Measurements from ENCODE around the gene DHX30. TPM values are rescaled to one million over a fixed set of nuclear protein-coding genes. Genes with fewer than 3 reads are reported as not detected.

DHX30 gene
- total and polyA plus RNA-seq, 7 donors = 13.2 to 57.6 (median 43.8) TPM

GRCh38 chr3:47783673-47784072 lies 19.3 kb upstream of the DHX30 start:
- Histone ChIP-seq H3K4me1 (peaks cover 0 to 34% (median 25%) of the 10 kb centered on the region in 4 donors), H3K27ac (no peak overlapping the region), H3K9me3 (no peaks in the 10 kb centered on the region), H3K27me3 (no peaks in the 10 kb centered on the region), H3K4me3 (no peak overlapping the region), H3K36me3 (no peaks in the 10 kb centered on the region)
- no peak for DNase-seq
- intact Hi-C loops (cut with DNase I) = no loop called here
- TF ChIP-seq EP300 (IDR thresholded peaks at IDR 0.05) (no peak), CTCF (IDR thresholded peaks at IDR 0.05) (no peak), POLR2AphosphoS5 (IDR thresholded peaks at IDR 0.05) (no peak), POLR2A (IDR thresholded peaks at IDR 0.05) (no peak)

- peaks cover 0 to 5% (median 2%) of the 10 kb centered on the region in 4 donors for H3K4me1 ChIP-seq
Measured at GRCh38 chr3:47791193-47791855, 11.6 kb upstream of the DHX30 start.

GRCh38 chr3:47792699-47793098 lies 10.2 kb upstream of the DHX30 start:
- H3K4me1 ChIP-seq = peaks cover 0 to 5% (median 2%) of the 10 kb centered on the region in 4 donors
- no peaks in the 10 kb centered on the region for H3K36me3 ChIP-seq
- TF ChIP-seq EP300 (IDR thresholded peaks at IDR 0.05) = no peak
- no peak for TF ChIP-seq POLR2A (IDR thresholded peaks at IDR 0.05)
- TF ChIP-seq POLR2AphosphoS5 (IDR thresholded peaks at IDR 0.05) = no peak
- TF ChIP-seq CTCF (IDR thresholded peaks at IDR 0.05) = no peak
- H3K9me3 ChIP-seq = no peaks in the 10 kb centered on the region
- H3K4me3 ChIP-seq = no peak overlapping the region
- intact Hi-C loops (cut with DNase I) = no loop called here
- no peaks in the 10 kb centered on the region for H3K27me3 ChIP-seq
- DNase-seq = no peak
- 94 to 95% methylated on average over 2 of the region's 2 CpGs for WGBS, 2 donors
- no peak overlapping the region for H3K27ac ChIP-seq

More at GRCh38 chr3:47791193-47791855, 11.6 kb upstream of the DHX30 start:
- no peaks in the 10 kb centered on the region for H3K27me3 ChIP-seq
- WGBS, 2 donors = 93% methylated on average over 16 of the region's 16 CpGs
- intact Hi-C loops (cut with DNase I) = no loop called here
- H3K36me3 ChIP-seq = no peaks in the 10 kb centered on the region
- DNase-seq = no peak
- no peak overlapping the region for H3K27ac ChIP-seq
- TF ChIP-seq POLR2AphosphoS5 (IDR thresholded peaks at IDR 0.05) (no peak), POLR2A (IDR thresholded peaks at IDR 0.05) (no peak), EP300 (IDR thresholded peaks at IDR 0.05) (no peak), CTCF (IDR thresholded peaks at IDR 0.05) (no peak)
- no peak overlapping the region for H3K4me3 ChIP-seq
- no peaks in the 10 kb centered on the region for H3K9me3 ChIP-seq

- intact Hi-C loops (cut with DNase I) = no loop called here
- Histone ChIP-seq H3K36me3 (no peaks in the 10 kb centered on the region), H3K27me3 (no peaks in the 10 kb centered on the region), H3K9me3 (no peaks in the 10 kb centered on the region), H3K27ac (no peak overlapping the region), H3K4me3 (no peak overlapping the region), H3K4me1 (peaks cover 0 to 2% (median under 1%) of the 10 kb centered on the region in 4 donors)
- TF ChIP-seq CTCF (IDR thresholded peaks at IDR 0.05) = no peak
- no peak for TF ChIP-seq POLR2AphosphoS5 (IDR thresholded peaks at IDR 0.05)
- TF ChIP-seq POLR2A (IDR thresholded peaks at IDR 0.05) = no peak
- TF ChIP-seq EP300 (IDR thresholded peaks at IDR 0.05) = no peak
- no peak for DNase-seq
- 82 to 84% methylated on average over 4 of the region's 4 CpGs for WGBS, 2 donors
Measured at GRCh38 chr3:47794544-47794943, 8.4 kb upstream of the DHX30 start.

- H3K36me3 ChIP-seq = no peaks in the 10 kb centered on the region
- no peak for TF ChIP-seq POLR2A (IDR thresholded peaks at IDR 0.05)
- TF ChIP-seq POLR2AphosphoS5 (IDR thresholded peaks at IDR 0.05) = no peak
- TF ChIP-seq CTCF (IDR thresholded peaks at IDR 0.05) = no peak
- no peak for TF ChIP-seq EP300 (IDR thresholded peaks at IDR 0.05)
- H3K27ac ChIP-seq = no peak overlapping the region
- intact Hi-C loops (cut with DNase I) = loop anchor here (5.0 to 10.0 kb wide), 2 partner anchors 287 to 385 kb away; partner anchors contain the start of gene ELP6
- peaks cover 0 to 24% (median 19%) of the 10 kb centered on the region in 4 donors for H3K4me1 ChIP-seq
- no peaks in the 10 kb centered on the region for H3K27me3 ChIP-seq
- H3K4me3 ChIP-seq = no peak overlapping the region
- no peak for DNase-seq
- H3K9me3 ChIP-seq = no peaks in the 10 kb centered on the region
- 87 to 91% methylated on average over 4 of the region's 4 CpGs for WGBS, 2 donors
Measured at GRCh38 chr3:47799733-47800132, 3.2 kb upstream of the DHX30 start.
